Neural cell (in vitro differentiated cells): ENCODE measurements around the gene PRCP.

ENCODE experiments used
- CTCF ChIP-seq: fragments of 450-650 bp; IDR thresholded peaks from 2 replicates; pipeline ENCODE4 v1.5.1; 2014; ENCODE audit warnings: antibody characterized with exemption, mild to moderate bottlenecking, moderate library complexity; ENCODE audit not compliant: poor library complexity, severe bottlenecking
- EZH2 ChIP-seq: fragments of 200-600, 300-800 bp; shearing (Covaris generic), sonication (generic); IDR thresholded peaks from 2 replicates; pipeline ENCODE4 v1.6.1; 2014; ENCODE audit warnings: antibody characterized with exemption, low read length, borderline replicate concordance, mild to moderate bottlenecking; ENCODE audit not compliant: insufficient read depth, poor library complexity, severe bottlenecking
- RAD21 ChIP-seq: fragments of 450-650 bp; conservative IDR thresholded peaks from 2 replicates; pipeline ENCODE4 v1.6.1; 2014; ENCODE audit warnings: antibody characterized with exemption, mild to moderate bottlenecking, moderate library complexity

GRCh38 chr11:82828472-82828871 lies 71.8 kb downstream of the PRCP start:
- TF ChIP-seq EZH2 (no peak), CTCF (no peak), RAD21 (no peak)
